DMS153 (cell line): ENCODE data around the gene ABCD4.
A peak's percentile ranks its signal among the peaks of the same experiment; 100 is the strongest.

Experiments used
- DNase-seq: peaks from one replicate; lab custom pipeline; 2025; lab: John Stamatoyannopoulos, UW

The ABCD4 gene

DNA sequence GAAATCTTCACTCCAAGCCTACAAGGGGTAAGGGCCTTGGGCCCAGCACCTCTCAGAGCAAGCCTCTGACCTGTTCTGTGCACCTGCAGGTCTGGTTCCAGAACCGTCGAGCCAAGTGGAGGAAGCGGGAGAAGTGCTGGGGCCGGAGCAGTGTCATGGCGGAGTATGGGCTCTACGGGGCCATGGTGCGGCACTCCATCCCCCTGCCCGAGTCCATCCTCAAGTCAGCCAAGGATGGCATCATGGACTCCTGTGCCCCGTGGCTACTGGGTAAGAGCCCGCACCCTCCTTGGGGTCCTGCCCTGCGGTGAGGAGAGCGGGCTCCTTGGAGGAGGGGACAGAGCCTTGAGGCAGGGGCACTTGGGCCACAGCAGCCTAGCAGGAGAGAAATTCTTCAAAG is 43.2 kb downstream of the ABCD4 start:
- DNase-seq: no peak

DNA sequence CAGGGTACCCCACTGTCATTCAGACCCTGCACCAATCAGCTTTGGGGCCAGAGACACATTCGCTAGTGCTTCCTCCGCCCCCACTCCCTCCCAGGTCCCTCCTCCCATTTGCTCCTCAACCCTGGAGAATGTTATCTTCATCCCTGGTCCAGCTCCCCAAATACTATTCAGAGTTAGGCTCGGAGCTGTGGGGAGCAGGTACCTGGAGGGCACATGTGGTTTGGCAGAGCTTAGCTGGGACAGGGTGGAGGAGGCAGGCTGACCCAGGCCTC is 44.0 kb downstream of the ABCD4 start:
- DNase-seq: no peak

DNA sequence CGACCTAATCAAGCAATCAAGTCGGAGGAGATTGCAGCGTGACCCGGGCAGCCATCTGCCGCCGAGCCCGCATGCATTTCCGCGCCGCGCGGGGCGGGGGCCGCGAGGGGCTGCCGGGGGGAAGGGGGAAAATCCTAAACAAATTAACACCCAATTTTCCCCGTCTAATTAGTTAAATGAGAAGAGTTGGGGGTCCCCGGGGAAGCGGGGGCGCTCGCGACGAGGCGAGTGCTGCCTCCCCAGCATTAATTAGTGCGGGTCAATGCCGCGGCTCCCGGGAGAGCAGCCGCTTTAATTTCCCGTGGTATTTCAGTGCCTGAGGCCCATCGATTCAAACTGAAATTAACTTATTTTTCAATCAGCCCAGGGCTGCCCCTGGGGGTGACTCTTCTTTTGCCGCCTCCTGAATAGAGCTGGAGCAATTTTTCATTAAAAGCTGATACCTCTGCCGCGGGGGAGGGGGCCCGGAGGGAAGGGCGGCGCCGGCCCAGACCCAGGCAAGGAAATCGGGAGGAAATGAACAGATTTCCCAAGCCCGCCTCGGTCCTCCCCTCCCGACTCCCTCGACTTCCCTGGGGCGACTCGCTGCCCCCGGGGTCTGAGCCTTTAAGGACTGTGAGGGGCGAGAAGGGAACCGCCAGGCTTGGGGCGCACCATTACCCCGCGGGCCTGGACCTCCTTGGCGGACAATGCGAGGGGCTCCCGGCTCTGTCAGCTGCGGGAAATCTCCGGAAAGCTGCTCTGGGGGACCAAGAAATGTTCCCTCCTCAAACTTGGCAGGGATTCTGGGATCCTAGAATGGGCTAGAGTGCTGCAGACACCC is 44.6 kb downstream of the ABCD4 start:
- no peak for DNase-seq

DNA sequence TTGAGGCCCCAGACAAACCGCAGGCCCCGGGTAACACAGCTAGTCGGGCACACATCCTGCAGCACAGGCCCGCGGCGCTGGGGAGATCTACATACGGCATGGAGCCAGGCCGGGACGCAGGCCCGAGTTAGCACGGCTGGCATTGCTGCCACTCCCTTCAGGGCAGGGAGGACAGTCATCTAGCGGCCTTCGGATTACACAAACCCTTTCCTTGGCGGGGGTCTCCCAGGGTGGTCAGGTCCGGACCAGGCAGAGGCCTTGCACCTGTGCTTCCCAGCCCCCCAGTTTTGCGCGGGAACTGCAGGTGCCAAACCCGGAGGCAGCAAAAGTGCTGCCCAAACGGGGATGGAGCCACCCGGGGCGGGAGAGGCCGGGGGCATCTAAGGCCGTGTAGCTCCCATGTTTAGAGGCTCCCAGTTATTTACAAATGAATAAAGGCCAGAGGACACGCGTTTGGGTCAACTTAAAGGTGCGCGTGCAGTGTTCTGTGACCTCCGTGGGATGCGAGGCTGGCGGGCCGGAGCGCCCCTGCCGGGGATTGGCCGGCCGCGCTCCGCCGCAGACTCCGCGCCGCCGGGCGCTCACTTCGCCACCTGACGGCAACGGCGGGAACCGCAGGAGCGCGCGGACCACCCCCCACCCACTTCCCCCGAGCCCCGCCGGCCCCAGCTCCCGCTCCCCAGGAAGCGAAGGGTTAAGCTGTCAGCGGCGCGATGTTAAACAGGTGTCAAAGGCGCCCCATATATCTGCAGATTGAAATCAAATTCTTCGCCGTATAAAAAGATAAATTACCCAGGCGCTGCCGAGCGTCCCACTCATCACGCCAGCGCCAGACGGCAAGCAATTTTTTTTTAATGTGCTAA is 45.4 kb downstream of the ABCD4 start:
- DNase-seq: peak; percentile 29

DNA sequence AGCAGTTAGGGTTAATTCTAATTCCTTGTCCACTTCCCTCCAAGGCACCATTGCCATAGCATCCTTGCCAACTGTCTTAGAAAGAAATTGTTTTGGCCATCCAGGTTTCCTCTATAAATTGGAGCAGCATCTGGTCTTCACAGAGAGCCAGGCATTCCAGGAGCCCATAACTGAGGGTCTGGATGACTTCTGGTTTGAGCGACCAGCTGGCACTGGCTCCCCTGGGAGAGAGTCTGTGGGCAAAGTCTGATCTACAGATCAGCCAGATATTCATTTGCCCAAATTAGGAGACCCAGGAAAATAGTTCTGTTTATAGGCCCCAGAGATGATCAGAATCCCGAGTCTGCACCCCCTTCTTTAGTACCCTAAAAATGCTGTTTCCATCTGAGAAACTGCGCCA is 47.5 kb downstream of the ABCD4 start:
- DNase-seq: no peak

DNA sequence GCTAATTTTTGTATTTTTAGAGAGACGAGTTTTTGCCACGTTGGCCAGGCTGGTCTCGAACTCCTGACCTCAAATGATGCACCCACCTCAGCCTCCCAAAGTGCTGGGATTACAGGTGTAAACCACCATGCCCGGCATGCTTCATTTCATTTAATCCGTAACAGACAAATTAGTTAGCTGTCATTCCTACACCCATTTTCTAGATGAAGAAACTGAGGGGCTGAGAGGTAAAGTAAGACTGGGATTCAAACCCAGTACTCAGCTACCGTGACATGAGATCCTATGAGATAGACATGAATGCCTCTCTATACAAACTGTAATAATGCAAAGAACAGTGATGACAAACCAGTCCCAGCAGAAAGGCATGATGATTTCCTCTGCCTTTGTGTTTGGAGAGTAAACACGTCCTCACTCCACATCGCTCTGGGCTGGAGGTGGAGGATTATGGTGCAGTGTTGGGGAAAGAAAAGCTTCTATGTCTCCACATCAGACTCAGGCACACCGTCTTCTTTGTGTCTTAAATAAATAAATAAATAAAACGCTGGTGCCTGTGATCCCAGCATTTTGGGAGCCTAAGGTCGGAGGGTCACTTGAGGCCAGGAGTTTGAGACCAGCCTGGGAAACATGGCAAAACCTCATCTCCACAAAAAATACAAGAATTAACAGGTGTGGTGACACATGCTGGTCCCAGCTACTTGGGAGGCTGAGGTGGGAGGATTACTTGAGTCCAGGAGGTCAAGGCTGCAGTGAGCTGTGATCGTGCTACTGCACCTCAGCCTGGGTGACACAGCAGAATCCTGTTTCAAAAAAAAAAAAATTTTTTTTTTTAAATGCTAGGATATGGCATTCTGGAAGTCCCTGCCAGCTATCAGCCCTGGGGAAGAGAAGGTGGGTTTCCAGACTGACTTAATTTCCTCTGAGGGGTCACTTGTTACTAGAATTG is 53.0 kb downstream of the ABCD4 start:
- peak; percentile 46 for DNase-seq

DNA sequence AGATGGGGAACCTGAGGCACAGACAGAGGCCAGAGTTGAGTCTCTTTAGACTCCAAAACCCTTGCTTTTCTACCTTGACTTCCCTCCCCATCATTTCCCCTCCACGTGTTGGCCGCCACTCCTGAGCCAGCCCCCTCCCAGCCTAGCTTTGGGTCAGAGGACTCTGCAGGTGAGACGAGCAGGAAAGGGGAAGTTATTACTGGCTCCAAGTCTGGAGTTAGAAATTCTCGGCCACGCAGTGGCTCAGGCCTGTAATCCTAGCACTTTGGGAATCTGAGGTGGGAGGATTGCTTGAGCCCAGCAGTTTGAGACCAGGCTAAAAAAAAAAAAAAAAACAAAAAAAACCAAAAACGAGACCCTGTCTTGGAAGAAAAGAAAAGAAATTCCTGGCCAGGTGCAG is 54.7 kb downstream of the ABCD4 start:
- no peak for DNase-seq

DNA sequence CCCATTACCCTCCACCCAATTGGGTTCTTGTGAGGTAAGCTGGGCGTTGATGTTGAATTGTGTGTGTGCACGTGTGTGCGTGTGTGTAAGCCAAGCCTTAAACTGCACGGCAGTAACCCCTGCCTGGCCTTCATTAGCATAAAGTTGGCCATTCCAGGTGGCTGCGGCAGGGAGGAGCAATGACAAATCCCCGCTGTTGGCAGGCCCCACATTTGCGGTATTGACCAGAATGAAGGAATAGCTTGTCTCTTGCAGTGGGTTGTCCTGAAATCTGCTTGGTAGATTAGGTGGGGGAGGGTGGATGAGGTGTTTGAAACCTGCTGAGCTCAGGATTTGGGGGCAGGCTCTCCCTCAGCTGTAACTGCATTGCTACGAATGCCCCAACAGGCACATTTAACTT is 56.2 kb downstream of the ABCD4 start:
- DNase-seq: no peak

DNA sequence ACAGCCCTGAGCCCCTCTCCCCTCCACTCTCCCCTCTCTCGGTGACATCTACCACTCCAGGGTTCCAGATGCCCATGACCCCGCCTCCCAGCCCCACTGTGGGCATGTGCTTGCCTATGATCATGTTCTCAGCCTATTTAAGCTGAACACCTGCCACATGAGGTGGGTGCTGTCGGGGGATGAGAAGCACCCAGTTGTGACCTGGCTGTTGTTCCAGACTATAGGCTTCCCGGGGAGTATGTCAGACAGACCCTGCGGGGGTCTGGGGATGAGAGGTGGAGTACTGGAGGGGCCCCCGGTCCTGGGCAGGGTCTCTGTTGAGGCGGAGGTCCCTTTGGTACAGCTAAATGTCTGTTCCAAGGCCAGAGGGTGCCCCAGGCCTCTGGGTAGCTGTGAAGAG is 57.4 kb downstream of the ABCD4 start:
- no peak for DNase-seq

DNA sequence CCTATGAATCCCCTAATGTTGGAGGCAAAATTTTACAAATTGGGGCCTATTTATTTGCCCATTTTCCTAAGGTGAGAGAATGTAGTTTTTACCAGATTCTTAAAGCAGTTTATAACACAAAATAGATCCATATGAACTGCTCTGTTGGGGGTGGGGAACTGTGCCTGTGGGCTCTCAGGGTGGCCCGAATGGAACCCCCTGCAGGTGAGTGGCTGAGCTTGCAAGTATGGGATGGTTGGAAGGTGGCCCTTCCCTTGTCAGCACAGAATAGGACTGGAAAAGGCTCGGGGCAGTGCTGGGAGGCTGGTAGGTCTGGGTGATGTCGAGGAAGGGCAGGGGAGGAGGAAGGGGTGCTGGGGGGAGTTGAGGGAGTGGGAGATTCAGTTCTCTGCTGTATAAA is 58.6 kb downstream of the ABCD4 start:
- DNase-seq: no peak

DNA sequence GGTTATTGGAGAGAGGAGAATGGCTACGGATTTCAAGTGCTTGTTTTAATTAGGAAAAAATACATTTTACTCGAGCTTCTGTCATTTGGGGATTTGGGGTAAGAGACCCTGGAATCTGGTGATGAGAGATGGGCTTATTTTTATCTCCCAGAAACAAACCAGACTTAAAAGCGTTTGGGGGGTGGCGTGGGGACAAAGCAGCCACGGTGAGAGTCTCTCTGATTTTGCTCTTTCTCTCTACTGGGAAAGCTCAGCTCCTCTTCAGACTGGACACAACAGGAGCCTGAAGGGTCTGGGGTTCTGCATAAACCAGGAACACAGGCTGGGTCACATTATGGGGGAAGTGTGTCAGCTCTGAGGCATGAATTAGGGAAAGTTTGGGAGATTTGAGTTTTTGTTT is 59.7 kb downstream of the ABCD4 start:
- no peak for DNase-seq

DNA sequence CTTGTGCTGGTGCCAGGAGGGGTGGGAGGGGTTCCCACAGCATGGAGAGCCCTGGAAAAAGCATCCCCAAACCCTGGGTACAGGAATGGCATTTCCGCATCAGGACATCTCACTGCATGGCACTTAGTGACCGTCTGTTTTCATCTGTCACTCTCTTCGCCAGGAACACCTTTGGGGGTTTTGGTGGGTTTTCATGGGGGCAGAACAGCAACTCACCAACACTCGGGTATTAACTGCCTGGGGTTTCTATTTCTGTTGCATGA is 60.0 kb downstream of the ABCD4 start:
- no peak for DNase-seq

DNA sequence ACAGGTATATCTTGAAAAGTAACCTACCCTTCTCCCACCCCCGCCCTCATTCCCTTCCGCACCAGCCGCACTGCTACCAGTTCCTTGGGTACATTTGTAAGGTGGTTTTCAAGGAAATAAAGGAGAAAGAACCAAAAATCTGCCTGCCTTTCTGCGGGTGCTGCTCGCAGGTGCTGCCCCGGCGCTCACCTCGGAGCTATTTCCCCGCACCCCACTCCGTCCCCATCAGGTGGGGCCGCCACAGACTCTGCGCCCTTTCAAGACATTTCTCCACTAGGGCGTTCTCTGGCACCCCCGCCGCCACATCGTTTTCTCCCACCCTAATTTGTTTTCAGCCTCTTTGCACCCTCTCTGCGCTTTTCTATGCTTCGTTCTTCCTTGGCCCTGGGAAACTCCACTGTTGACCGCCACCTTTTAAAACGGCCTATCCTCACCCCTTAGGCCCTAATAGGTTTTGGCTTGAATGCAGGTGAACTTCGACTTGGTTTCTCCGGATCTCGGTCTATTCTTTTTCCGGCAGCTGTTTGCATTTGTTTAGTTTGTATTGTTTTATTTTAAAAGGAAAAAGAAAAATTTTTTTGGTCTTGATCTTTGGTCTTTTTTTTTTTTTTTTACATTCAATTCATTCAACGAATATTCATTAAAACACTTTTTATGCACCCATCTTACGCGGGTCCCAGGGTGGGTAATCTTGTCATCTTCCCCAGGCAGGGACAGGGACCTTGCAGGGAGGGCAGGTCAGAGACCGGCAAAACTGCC is 60.5 kb downstream of the ABCD4 start:
- DNase-seq: no peak

DNA sequence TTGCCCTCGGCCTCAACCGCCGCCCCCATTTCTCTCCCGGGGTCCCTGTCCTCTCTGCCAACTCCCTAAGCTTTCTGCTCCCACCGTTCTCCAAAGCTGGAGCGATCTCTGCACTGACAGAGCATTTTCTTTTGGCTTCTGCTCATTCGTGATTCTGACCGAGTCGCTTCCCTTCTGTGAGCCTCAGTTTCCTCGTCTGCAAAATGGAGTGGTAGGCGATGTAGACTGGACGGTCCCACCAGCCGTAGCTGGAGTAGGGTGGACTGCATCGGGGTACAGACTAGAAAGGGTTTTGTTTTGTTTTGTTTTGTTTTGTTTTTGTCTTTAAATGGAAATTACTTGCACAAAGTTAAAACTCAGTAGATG is 61.1 kb downstream of the ABCD4 start:
- no peak for DNase-seq

DNA sequence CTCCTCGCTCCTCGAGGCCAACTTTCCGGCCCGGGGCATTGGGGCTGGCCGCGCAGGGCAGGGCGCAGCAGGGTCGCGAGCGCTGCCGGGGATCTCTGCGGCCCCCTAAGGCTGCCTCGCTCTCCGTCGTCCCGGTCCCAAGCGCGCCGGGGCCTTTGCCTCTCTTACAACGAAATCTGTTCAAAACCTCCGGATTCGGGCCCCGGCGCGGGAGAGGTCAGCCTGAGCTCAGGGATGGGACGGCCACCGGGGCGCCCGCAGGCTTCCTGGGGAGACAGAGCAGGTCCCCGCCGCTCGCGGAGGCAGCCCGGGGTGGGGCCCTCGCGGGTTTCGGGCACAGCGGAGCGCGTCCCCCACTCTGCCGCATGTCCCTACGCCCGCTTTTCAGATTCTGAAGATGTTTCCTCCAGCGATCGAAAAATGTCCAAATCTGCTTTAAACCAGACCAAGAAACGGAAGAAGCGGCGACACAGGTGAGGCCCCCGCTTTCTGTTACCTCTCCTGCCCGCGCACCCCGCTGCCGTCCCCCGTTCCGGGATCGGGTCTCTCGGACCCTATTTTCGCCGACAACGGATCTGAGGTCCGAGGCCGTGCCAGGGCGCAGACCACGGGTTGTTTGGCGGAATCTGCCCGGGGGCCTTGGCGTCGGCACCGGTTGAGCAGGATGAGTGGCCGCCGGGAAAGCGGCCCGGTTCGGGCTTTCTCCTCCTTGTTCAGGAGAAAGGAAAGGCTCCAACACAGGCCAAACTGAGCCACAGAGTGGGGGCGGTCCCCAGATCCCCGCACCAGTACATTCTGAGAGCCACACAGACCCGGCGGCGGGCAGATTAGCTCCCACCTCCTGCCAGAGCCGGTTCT is 61.7 kb downstream of the ABCD4 start:
- no peak for DNase-seq

DNA sequence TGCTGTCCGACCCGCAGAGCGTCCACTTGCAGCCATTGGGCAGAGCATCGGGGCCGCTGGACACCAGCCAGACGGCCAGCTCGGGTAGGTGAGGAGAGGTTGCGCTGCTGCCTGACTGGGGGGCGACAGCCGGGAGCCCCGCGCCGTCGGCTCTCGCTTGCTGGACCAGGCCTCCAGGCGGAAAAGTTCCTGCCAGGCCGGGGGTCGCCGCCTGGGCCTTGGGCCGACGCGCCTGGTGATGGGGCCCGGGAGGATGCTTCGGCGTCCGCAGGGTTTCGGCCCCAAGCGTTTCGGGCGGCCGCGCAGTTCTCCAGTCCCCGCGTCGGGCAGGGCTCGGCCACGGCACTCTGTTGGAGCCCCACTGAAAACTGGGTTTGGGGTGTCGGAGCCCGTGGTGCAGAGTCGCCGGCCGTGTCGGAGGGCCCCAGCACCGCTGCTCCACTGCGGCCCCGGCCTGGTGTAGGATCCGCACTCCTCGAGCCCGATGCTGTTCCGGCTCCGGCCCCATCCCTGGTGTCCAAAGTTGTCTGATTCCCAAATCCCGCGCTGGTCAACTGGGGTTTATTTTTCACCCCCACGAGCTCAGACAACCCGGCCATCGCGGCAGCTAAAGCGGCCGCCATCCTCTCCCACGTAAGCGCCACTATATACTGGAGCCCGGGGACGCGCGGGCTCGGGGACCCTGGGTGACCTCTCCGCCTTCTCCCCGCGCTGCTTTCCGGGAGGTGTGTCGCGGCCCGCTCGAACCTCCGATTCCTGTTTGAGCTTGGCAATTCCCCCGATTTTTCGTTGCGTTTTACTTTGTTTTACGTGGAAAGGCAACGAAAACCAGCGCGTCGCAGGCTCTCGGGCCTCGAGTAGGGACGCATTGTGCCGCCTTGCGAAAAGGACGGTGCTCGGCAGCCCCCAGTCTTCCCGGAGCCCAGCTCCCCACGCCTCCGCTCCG is 62.6 kb downstream of the ABCD4 start:
- no peak for DNase-seq

DNA sequence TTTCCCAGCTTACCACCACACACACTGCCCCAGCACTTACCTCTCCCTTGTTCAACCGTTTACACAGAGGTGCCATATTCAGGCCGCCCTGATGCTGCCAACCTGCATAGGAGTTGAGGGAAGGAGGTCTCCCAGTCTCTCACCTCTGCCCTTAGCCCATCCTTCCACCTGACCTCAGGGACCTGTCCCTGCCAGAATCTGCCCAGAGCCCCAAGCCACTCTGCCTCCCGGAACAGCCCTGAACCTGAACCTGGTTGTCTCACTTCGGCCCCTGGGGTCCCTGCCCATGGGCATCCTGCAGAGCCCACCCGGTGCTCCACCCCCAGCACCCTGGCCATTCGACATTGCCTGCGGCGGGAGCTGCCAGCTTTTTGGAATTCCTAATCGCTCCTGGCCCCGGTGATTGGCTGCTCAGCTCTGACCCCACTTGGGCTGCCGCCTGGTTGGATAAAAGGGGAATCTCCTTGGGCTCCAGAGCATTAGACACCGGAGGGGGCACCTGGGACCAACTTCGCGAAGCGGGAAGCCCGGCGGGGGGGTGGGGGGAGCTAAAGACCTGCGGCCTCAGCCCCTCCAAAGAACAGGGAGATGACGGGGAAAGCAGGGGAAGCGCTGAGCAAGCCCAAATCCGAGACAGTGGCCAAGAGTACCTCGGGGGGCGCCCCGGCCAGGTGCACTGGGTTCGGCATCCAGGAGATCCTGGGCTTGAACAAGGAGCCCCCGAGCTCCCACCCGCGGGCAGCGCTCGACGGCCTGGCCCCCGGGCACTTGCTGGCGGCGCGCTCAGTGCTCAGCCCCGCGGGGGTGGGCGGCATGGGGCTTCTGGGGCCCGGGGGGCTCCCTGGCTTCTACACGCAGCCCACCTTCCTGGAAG is 63.5 kb downstream of the ABCD4 start, which contains the start of gene VSX2:
Gene VSX2, plus strand, starts transcription at position 476 of the 874 bp plus-strand sequence. Its CDS starts 113 bp downstream, at position 589.
- no peak for DNase-seq

DNA sequence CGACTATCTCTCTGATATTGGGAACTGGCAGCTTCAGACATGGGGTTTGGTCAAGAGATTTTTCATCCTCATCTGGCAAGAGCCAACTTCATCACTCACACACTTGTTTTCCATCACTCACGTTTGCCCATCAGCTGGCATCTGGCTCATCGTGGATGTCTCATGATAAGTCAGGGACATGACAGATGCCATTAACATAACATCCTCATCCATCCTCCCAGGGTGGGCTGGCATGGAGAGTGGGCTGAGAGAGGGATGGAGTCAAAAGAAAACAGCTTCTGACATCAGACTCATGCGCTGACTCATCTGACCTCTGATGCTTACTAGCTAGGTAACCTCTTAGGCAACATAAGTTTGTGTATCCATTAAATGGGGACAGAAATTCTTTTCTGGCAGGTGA is 65.3 kb downstream of the ABCD4 start:
- no peak for DNase-seq
